Caco-2 (cell line): ENCODE results near the gene MBTD1. TPM values are rescaled to one million over a fixed set of nuclear protein-coding genes. Genes with fewer than 3 reads are reported as not detected.

Experiments used
- BruUV-seq: library from RNA; stranded (reverse); fragments of 400-500 nt; replicated peaks from 2 replicates; lab custom pipeline; 2021; lab: Mats Ljungman, UMichigan
- CTCF ChIA-PET: fragments of 300-600 bp; sonication (Branson Sonifier 250); formaldehyde crosslinking; loops from one replicate; lab custom pipeline; 2022; ENCODE audit warnings: antibody characterized with exemption; lab: Charles Lee
- POLR2A ChIA-PET: fragments of 300-600 bp; sonication (Branson Sonifier 250); formaldehyde crosslinking; loops from one replicate; lab custom pipeline; 2022; ENCODE audit warnings: antibody characterized with exemption; lab: Charles Lee
- DNase-seq, 2 experiments: peaks; one replicate each; pipeline versions ENCODE4 v3.0.0 to v3.0.0-alpha.2; 2020 to 2022
- H3K27me3 ChIP-seq: replicated peaks from 2 replicates; pipeline ENCODE4 v1.6.0; 2011; ENCODE audit warnings: low read length; ENCODE audit not compliant: control insufficient read depth, insufficient read depth
- H3K36me3 ChIP-seq: 2 replicates; pipeline ENCODE4 v1.5.1; 2011; ENCODE audit warnings: low read length; ENCODE audit not compliant: control insufficient read depth, insufficient read depth
- H3K4me1 ChIP-seq: fragments of 250-450 bp; sonication (Bioruptor Pico); 2 replicates; pipeline ENCODE4 v1.5.1; 2020; ENCODE audit warnings: mild to moderate bottlenecking
- H3K4me3 ChIP-seq: 2 replicates; pipeline ENCODE4 v1.5.1; 2011; ENCODE audit warnings: low read depth, mild to moderate bottlenecking, control low read depth, low read length
- H3K9me3 ChIP-seq: fragments of 250-450 bp; sonication (Bioruptor Pico); 2 replicates; pipeline ENCODE4 v1.5.1; 2020; ENCODE audit warnings: mild to moderate bottlenecking, moderate library complexity
- H3K27ac Mint-ChIP-seq: one replicate; pipeline ENCODE4 v1.8.0; 2022; ENCODE audit warnings: mixed read lengths; ENCODE audit not compliant: unreplicated experiment
- H3K27me3 Mint-ChIP-seq: one replicate; pipeline ENCODE4 v1.8.0; 2022; ENCODE audit warnings: mixed read lengths; ENCODE audit not compliant: insufficient read depth, unreplicated experiment
- H3K36me3 Mint-ChIP-seq: one replicate; pipeline ENCODE4 v1.8.0; 2022; ENCODE audit warnings: mild to moderate bottlenecking, mixed read lengths; ENCODE audit not compliant: insufficient read depth, unreplicated experiment
- H3K4me1 Mint-ChIP-seq: one replicate; pipeline ENCODE4 v1.8.0; 2022; ENCODE audit warnings: low read depth, mixed read lengths; ENCODE audit not compliant: unreplicated experiment
- H3K4me3 Mint-ChIP-seq: one replicate; pipeline ENCODE4 v1.8.0; 2022; ENCODE audit warnings: mild to moderate bottlenecking, moderate library complexity, mixed read lengths; ENCODE audit not compliant: unreplicated experiment
- H3K9me3 Mint-ChIP-seq: one replicate; pipeline ENCODE4 v1.8.0; 2022; ENCODE audit warnings: mixed read lengths; ENCODE audit not compliant: unreplicated experiment
- CTCF ChIP-seq, 2 experiments: fragments of 200-600 bp in 1 of 2; IDR thresholded peaks; 1 replicate in 1 of 2; 2 replicates in 1 of 2; pipeline versions ENCODE4 v1.5.1 to v1.8.0; 2011 to 2022; ENCODE audit warnings: antibody characterized with exemption in 1 of 2, control low read depth in 1 of 2, inconsistent platforms in 1 of 2, low read depth in 1 of 2, low read length in 1 of 2, mild to moderate bottlenecking in 1 of 2, moderate library complexity in 1 of 2; ENCODE audit not compliant: insufficient read depth in 1 of 2, severe bottlenecking in 1 of 2, unreplicated experiment in 1 of 2
- intact Hi-C: fragments of 100-400 bp; cut with micrococcal nuclease; formaldehyde crosslinking; loops from one replicate; pipeline ENCODE4 v1.10.0; 2022; ENCODE audit not compliant: unreplicated experiment
- total RNA-seq: library from RNA; stranded (reverse); gene quantifications from 2 replicates; pipeline ENCODE4 v1.2.3, GENCODE V29; 2022

The MBTD1 gene
- total RNA-seq, 1 experiment from 2014 or later = 26.2 TPM

GRCh38 chr17:51238255-51238887, 21.5 kb downstream of the MBTD1 start:
- H3K27me3 Mint-ChIP-seq = no peaks in the 10 kb centered on the region

DNA sequence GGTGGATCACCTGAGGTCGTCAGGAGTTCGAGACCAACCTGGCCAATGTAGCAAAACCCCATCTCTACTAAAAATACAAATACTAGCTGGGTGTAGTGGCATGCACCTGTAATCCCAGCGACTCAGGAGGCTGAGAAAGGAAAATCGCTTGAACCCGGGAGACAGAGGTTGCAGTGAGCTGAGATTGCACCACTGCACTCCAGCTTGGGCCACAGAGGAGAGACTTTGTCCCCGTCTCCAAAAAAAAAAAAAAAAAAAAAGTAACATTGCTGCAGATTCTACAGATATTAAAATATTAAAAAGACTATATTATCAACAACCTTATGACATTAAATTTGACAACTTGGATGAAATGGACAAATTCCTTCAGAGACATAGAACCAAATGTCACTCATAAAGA, 25.7 kb downstream of the MBTD1 start:
- ChIA-PET CTCF (no interaction called here), POLR2A (no interaction called here)
- H3K27me3 ChIP-seq = no peaks in the 10 kb centered on the region
- no peaks in the 10 kb centered on the region; the same call in none of the 2 replicates for H3K36me3 ChIP-seq
- no peak for TF ChIP-seq CTCF (IDR thresholded peaks at IDR 0.05; ENCODE audit: insufficient read depth in 1 of 2, low read depth in 1 of 2, low read length in 1 of 2, severe bottlenecking in 1 of 2, unreplicated experiment in 1 of 2)
- no peak overlapping the region for H3K4me3 Mint-ChIP-seq
- no peaks in the 10 kb centered on the region for H3K9me3 Mint-ChIP-seq
- no peaks in the 10 kb centered on the region for H3K27me3 Mint-ChIP-seq
- H3K9me3 ChIP-seq = peaks cover 6% of the 10 kb centered on the region
- H3K4me1 Mint-ChIP-seq = no peaks in the 10 kb centered on the region
- DNase-seq = no peak
- intact Hi-C loops = no loop called here
- no peaks in the 10 kb centered on the region for H3K4me1 ChIP-seq
- no peak overlapping the region for H3K27ac Mint-ChIP-seq
- BruUV-seq = no TSS peak
- no peak overlapping the region for H3K4me3 ChIP-seq
- H3K36me3 Mint-ChIP-seq = peaks cover 16% of the 10 kb centered on the region

More at GRCh38 chr17:51238255-51238887, 21.5 kb downstream of the MBTD1 start:
- Histone ChIP-seq H3K4me1 (no peaks in the 10 kb centered on the region), H3K4me3 (no peak overlapping the region), H3K27me3 (no peaks in the 10 kb centered on the region), H3K36me3 (no peaks in the 10 kb centered on the region; the same call in none of the 2 replicates), H3K9me3 (peaks cover 6% of the 10 kb centered on the region)
- Mint-ChIP-seq H3K4me1 (peaks cover 7% of the 10 kb centered on the region), H3K36me3 (peaks cover 28% of the 10 kb centered on the region), H3K27ac (no peak overlapping the region), H3K4me3 (no peak overlapping the region), H3K9me3 (no peaks in the 10 kb centered on the region)
- no TSS peak for BruUV-seq
- DNase-seq = no peak
- no peak for TF ChIP-seq CTCF (IDR thresholded peaks at IDR 0.05; ENCODE audit: insufficient read depth in 1 of 2, low read depth in 1 of 2, low read length in 1 of 2, severe bottlenecking in 1 of 2, unreplicated experiment in 1 of 2)
- CTCF ChIA-PET = no interaction called here
- intact Hi-C loops = no loop called here
- POLR2A ChIA-PET = interaction anchor here (0.6 kb wide), 1 partner anchor 17 kb away, joined by 3 read pairs; no protein-coding TSS in a partner anchor

- CTCF ChIA-PET = no interaction called here
- no peaks in the 10 kb centered on the region for H3K4me1 ChIP-seq
- Mint-ChIP-seq H3K27ac (no peak overlapping the region), H3K27me3 (no peaks in the 10 kb centered on the region), H3K9me3 (no peaks in the 10 kb centered on the region), H3K4me1 (no peaks in the 10 kb centered on the region), H3K36me3 (no peaks in the 10 kb centered on the region), H3K4me3 (no peak overlapping the region)
- no peak for TF ChIP-seq CTCF (IDR thresholded peaks at IDR 0.05; ENCODE audit: insufficient read depth in 1 of 2, low read depth in 1 of 2, low read length in 1 of 2, severe bottlenecking in 1 of 2, unreplicated experiment in 1 of 2)
- BruUV-seq = no TSS peak
- no peak for DNase-seq
- POLR2A ChIA-PET = no interaction called here
- H3K36me3 ChIP-seq = no peaks in the 10 kb centered on the region; the same call in 1 of the 2 replicates
- intact Hi-C loops = no loop called here
- H3K9me3 ChIP-seq = peaks cover 6% of the 10 kb centered on the region
- H3K27me3 ChIP-seq = no peaks in the 10 kb centered on the region
- H3K4me3 ChIP-seq = no peak overlapping the region
These were observed 27.9 kb downstream of the MBTD1 start for GRCh38 chr17:51231999-51232398.
